ENCODE data around the gene DNAJB8.

Gene DNAJB8

DNA sequence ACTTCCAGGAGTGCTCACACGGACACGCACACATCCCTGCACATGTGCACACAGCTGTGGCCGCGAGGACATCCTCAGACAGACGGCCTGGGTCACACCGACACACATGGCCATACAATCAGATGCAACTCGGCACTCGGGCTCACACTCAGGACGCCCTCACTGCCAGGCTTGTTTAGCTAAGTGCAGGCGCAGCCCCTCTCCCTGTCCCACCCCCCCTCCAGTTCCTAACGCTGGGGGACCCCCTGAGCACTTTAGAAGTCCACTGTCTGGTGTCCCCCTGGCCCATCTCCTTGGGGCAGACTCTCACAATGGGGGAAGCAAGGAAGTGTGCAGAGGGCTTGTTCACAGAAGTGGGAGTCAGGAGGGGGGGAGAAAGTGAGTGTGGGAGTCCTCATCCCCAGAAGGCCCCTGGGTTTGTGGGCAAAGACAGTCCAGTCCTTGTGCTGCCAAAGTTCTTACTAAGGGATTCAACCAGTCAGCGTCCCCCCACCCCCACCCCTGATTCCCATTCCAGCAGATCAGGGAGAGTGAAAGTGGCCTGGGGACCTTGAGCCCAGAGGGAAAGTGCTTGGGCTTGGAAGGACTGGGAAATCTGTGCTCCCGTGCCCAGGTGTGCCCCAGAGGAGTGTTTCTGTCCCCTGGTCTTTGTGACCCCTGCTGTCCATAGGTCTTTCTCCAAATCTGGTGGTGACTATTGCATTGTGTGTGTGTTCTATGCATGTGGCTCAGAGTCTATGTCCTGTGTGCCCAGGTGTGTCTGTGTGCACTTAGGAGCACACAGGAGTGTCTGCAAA lies 27.1 kb upstream of the DNAJB8 start:
- no peak for DNase-seq (ENCODE audit: low spot score)

DNA sequence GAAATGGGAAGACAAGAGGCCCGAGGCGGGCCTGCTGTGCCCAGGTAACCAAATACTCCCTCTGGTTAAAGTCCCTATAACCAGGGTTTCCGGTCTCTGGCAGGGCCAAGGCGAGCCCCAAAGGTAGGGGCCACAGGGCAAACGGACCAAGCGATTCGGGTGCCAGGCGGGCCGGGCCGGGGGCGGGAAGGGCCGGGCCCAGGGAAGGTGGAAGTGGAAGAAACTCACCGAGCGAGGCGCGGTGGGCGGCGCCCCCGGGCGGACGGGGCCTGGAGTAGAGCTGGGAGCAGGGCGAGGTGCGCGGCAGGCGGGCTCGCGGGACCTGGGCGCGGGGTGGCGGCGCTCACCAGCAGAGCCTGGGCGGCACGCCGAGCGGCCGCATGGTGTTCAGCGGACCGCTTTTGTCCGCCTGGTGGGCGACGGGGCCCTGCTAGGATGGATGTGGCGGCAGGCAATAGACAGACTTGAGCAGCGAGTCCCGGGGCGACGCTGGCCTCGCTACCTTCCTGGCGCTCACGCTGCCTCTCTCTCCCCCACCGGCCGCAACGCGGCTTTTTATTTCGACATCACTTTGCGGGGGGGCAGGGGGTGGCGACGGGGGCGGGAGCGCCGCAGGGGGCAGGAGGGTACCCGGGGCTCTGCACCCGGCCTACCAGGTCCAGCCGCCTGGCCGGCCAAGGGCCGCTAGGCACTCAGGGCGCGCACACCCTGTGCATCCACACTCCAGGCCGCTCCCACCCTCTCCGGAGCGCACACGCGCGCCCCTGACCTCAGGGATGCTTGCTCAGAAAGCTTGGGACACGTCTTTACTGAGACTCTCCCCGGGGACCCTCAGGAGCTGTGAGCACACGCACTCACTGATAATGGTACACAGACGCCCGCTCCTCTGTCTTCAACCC lies 26.2 kb upstream of the DNAJB8 start, which contains the start of gene GATA2:
Gene GATA2 (minus strand): TSS at position 531 of the 899 bp plus-strand sequence. CDS start 6,170 bp downstream, outside the sequence.
- no peak for DNase-seq (ENCODE audit: low spot score)

DNA sequence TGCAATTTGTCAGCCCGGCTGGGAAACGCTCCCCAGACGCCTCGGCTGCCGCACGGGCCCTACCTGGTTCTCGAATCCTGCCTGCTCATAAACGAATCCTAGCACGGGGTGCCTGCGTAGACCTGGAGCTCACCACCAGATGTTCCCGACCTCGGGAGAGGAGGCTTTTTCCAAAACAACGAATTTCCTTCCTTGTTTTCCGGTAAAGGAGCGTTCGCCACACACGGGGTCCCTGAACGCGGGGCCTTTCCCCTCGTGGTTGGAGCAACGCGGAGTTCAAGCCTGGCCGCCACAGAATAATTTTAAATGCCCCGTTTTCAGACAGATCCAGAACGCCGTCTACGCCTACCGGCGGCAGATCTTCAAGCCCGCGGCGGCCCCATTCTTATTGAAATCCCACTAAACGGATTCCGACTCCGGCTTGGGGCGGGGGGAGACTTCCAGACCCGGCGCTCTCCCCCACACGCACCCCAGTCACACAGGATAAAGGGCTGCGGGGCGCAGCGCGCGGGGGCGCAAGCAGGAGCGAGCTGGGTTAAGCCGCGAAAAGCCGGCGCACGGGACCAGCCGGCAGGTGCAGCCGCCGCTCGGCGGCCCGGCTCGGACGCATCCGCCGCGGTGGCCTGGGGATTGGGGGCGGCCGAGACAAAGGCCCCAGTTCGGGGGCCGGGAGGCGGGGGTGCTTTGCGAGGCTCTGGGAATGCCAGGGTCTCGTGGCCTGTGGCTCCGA lies 25.4 kb upstream of the DNAJB8 start:
- DNase-seq (ENCODE audit: low spot score) = no peak

DNA sequence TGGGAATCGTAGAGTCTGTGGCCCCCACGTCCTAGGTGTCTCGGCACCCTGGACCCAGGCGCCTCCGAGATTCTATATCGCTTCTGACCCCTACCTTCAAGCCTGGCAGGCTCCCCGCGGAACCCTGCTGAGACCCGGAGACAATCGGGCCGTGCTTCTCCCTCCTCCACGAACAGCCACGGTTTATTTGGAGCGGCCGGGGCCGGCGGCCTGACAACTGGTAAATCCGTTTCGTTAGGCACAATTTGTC lies 24.9 kb upstream of the DNAJB8 start:
- no peak for DNase-seq (ENCODE audit: low spot score)

DNA sequence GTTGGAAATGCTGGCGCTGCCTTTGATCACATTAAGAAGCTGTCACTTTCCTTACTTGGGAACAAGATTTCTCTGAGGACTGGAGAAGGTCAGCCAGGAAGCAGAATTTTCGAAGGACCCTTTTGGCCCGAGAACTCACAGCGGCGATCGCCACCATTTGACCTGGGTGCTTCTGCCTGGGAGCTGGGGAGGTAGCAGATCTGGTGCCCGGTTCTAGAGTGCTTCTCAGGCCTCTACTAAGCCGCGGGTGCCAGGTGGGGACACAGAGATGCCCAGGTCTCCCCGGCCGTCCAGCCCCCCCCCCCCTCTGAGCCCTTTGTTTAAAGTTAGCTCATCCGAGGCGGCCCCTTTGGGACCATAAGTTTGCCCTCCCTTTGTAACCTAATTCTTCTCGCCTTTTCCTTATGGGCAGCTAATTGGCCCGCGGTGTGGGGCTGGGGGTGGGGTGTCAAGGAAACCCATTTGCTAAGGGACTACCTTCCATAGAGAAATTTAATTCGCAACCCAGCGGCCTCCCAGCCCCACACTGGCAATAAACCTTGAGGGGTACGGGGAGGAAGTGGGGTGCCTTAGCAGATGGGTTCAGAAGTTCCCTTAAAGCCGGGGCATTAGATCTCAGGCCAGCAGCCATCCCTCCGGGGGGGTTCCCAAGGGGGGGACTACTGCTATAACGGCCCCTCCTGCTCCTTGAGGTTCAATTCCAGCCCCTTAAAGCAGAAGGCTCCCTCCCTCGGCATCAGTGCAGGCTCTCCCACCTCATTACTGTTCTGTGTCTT lies 24.4 kb upstream of the DNAJB8 start:
- no peak for DNase-seq (ENCODE audit: low spot score)

DNA sequence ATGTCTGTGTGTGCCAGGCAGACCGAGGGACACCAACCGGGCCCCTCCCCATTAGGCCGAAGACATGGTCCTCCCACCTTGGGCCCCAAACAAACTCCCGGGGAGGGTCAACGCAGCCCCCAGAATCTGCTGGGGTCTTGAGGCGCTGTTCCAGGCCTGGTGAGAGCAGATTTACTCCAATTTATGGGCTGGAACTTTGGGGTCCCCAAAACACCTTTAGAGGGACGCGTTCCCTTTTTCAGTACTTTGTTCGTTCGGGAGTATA lies 23.9 kb upstream of the DNAJB8 start:
- no peak for DNase-seq (ENCODE audit: low spot score)

DNA sequence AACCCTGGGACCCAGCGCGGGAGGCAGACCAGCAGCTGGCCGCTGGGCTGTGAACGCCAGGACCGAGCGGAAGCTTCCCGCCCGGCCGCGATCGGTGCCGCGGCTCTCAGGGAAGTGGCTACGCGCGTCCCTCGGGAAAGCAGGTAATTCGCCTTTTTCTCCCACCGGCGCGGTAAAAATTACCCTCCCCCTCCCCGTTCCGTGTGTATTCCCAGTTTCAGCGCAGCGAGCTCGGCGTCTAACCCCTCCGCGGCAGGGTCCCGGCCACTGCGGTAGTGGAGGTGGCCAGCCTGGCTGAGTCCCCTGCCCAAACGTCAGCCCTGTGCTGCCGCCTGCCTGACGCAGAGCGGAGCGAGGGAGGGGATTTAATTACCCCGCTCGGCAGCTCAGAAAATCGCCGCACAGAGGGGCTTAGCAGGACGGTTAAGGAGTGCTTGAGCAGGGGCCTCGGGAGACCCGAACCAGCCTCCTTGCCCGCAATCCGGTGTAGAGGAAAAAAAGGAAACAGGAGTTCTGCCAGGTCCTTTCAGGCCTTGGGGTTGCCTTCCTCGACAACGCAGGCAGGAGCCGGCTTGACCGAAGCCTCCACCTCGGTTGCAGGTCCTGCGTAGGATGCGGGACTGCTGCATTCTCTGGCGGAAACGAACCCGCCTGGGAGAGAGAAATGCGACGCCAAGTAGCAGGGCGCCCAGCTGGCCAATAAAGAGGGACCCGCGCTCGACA lies 23.4 kb upstream of the DNAJB8 start:
- DNase-seq (ENCODE audit: low spot score) = no peak

DNA sequence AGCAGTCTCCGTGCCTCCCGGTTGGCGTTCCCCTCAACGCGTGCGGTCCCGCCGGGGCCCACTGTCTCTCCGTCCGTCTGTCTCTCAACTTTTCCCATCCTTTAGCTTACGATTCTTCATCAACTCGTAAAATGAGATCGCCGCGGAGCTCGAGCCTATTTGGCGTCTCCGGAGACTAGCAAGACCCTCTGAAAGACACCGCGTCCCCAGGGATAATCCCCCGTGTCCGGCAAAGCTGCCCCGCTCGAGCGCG lies 22.9 kb upstream of the DNAJB8 start:
- DNase-seq (ENCODE audit: low spot score) = no peak

DNA sequence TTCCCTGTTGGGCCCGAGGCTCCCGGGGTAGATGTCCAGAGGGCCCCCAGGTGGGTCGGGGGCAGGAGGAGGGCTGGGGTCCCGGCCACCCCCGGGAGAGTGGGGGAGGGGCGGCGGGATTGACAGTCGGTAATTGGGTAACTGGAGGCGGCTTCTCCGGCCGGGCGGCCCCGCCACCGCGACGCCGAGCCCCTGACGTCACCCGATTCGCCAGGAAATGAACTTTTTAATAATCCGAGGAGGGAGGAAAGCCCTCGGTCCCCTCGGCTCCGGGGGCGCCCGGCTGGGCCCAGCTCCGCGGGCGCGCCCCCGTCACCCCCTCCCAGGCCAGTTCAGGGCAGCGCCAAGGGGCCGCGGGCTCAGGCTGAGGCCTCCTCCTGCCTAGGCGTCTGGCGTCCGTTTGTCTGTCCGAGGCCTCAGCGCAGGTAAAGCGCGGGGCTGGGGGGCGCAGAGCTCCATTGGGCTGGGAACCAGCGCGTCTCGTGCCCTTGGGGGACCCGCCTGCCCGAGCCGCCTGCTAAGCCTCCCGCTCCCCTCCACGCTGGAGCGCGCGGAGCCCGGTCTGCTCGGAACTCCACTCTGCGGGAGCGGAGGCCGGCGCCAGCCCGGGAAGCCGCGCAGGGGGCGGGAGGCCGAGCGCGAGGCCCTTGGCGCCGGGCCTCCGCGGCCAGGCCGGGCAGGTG lies 22.4 kb upstream of the DNAJB8 start:
- DNase-seq (ENCODE audit: low spot score) = no peak

DNA sequence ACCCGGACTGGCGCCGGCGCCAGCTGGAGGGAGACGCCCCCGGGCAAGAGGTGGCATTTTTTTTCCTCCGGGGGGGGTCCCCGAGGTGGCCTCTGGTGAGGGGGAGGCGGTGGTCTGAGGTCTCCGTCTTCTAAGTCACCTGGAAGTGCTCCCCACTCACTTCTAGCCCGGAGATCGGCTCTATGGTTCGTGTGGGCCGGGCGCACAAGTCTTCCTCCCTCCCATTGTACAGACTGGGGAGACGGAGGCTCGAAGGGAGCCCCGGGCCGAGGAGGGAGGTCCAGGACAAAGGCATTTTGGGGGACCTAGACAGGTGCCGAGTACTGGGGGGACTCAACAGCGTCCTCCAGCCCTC lies 21.9 kb upstream of the DNAJB8 start:
- no peak for DNase-seq (ENCODE audit: low spot score)

DNA sequence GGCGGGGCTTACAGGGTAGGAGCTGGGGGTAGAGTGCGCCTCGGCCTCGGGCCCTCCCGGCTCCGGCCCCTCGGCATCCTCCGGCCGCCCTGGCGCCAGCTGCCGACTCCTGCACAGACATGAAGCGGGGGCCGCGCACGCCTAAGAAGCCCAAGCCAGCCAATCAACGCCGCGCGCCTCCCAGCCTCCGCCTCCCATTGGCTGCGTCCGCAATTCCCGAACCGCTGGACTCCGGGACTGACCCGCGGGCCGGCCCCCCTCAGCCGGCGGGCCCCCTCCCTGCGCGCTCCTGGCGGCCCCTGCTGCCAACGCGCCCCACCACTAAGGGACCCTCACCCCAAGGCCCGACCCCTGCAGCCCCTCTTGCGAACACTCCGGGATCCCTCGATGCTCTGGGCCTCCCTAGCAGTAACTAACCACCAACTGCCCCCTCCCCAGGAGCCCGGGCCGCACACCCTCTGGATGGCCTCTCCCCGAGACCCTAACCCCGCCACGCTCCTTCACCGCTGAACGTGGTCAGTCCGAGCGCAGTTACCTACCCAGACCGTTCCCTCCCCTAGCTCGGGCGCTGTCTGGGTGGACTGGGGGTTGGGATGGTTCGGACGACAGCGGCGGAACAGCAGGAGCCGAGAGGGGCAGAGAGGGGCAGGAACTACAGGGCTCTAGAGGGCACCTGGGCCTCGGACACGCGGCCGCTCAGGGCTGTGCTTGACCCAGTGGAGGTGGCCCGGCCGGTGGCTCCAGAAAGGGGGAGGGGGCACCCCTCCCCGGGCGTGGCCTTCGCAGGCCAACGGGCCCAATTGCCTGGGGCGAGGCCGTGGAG lies 21.3 kb upstream of the DNAJB8 start:
- DNase-seq (ENCODE audit: low spot score) = no peak

DNA sequence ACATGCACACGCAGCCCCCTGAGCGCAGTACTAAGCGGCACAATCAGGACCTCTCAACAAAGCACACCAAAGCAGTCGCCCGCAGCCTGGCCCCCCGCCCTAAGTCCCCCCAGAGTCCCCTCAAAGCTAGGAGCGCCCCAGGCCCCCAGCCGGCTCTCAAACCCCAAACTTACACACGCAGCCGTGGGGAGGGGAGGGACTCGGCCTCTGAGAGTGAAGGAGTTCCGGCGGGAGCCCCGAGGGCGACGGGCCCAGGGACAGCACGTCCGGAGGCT lies 20.8 kb upstream of the DNAJB8 start:
- no peak for DNase-seq (ENCODE audit: low spot score)

DNA sequence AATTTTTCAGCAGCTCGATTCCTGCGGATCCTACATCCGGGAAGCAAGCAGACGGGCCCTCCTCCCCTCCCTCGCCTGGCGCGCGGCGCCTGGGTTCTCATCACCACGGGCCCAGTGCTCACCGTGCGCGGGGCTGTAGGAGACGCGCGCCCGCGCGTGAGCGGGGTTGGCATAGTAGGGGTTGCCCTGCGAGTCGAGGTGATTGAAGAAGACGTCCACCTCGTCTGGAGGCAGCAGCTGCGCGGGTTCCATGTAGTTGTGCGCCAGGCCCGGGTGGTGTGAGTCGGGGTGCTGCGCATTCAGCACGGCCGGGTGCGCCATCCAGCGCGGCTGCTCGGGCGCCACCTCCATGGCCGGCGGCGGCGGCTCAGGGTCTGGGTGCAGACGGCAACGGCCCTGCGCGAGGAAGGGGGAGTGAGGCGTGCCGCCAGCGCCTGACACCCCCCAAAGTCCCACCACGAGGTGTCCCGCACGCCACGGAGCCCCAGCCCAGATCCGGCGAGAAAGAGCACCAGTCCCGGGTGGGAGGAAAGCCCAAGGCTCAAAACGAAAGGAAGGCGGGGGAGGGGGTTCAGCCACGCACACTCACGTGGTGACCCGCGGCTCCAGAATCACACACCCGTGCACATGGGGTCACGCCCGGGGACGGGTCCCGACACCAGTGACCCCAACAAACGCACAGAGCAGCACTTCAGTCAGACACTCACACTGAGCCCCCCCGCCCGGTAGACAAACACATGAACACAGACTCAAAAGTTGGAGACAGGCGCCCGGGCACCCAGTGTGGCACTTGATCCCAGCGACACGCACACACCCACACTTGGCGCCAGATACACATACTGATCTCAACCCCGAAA lies 20.2 kb upstream of the DNAJB8 start:
- DNase-seq (ENCODE audit: low spot score) = no peak

DNA sequence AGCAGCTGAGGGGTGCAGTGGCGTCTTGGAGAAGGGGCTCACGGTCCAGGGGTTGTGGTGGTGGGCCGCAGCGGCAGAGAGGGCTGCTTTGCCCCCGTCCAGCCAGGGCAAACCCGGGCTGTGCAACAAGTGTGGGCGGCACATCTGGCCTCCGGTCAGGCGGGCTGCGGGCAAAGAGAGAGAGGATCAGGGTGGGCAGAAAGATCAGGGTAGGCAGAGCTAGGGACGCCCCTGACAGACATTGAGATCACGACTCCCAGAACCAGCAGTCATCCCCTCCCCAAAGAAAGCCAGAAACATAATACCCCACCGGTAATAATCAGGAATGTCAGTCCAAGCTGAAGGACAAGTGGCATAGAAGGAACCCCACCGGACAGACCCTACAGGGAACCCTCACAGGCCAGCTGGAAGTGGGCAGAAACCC lies 19.5 kb upstream of the DNAJB8 start:
- DNase-seq (ENCODE audit: low spot score) = no peak

DNA sequence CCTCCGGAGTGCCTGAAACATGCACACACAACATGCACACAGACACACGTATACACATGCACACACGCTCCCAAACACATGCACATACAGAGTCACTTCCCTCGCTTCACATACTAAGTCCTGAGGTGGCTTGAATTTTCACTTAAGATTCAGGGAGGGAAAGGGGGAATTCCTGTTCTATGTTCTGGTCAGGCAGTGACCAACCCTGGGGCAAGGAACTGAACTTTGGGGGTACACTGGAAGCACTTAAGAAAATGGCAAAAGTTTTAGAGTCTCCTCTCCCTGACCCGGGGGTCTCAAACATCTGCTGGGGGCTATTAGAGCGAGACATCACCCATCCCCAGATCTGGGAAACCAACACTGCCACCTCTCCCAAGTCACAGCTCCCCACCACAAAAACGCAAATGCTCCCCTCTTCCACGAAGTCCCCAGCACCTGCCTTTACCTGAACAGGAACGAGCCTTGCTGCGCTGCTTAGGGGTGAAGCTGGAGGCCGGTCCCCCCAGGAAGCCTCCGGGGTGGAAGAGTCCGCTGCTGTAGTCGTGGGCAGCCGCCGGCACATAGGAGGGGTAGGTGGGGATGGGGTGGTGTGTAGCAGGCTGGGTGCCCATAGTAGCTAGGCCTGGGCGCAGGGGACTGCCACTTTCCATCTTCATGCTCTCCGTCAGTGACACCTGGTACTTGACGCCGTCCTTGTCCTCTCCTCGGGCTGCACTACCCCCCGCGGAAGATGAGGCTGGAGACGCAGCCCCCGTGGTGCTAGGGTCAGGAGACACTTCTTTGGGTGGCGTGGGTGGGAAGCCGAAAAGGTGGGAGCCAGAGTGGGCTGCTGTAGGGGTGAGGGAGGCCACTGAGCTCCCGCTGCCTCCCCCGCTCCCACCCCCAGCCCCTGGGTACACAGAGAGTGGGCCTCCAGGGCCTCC lies 18.9 kb upstream of the DNAJB8 start:
- no peak for DNase-seq (ENCODE audit: low spot score)

DNA sequence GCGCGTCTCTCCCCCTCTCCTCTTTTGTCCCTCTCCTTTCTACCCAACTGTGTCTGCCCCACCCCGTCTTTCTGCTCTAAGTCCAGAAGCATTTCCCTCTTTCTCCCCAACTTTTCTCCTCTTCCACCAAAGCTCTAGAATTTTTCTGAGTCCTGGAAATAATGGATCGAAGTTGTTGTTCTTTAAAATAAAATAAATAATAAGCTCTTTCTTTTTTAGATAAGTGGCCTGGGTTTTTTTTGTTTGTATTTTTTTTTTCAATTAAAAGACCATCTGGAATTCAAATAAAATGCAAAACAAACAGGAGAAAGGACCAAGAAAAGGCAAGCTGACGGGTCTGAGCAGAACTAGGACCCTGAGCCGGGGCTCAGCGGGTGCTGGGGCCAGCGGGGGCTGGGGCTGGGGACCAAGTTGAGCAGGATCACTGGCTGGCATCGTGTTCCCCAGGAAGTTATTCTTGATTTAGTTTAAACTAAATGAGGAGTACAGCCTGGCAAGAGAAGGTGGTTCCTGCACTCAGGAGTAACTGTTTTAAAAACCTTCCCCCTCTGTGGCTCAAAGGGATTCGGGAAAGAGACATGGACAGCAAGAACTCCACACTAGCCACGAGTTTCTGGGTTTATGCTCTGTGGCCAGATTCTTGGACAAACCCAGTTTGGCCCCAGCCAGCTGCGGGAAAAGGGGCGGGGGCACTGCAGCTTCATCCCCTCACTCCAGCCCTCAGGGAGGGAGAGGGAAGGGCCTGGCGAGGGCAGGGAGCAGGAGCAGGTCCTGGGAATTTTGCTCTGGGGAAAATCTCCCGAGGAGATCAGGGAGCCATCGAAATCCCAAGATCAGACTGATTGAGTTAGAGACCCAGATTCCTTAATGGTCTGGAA lies 18.0 kb upstream of the DNAJB8 start:
- DNase-seq (ENCODE audit: low spot score) = no peak

DNA sequence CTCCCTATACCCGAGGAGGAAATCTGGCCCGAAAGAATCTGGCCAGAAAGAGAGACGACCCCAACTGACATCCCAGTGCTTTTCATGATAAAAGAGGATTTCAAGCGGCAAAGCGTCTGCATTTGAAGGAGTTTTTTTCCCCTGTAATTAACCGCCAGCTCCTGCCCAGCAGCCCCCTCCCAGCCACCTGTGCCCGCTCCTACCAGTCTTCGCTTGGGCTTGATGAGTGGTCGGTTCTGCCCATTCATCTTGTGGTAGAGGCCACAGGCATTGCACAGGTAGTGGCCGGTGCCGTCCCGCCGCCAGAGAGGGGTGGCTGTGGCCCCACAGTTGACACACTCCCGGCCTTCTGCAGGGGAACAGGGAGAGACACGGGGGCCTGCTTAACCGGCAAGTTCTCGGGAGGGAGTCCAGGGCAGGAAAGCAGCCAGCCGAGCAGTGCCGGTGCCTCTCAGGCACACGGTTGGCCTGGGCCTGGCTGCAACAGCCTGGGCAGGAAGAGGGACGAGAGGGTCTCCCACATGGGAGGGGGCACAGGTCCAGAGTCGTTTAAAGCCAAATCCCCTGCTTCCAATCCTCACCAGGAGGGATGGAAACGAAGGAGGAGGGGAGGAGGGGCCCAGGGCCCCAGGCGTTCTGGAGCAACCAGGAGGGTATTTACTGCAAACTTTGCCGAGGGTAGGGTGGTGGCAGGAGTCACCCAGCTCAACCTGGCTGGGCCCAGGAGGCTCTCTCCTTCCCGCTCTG lies 17.1 kb upstream of the DNAJB8 start:
- DNase-seq (ENCODE audit: low spot score) = no peak
